ENCODE data around the gene ASIC2. TPM values are rescaled to one million over a fixed set of nuclear protein-coding genes. Genes with fewer than 3 reads are reported as not detected.

The ASIC2 gene
- polyA plus RNA-seq, 1 donor = 0.32 TPM

- no peak for DNase-seq (ENCODE audit: low read depth)
Observed at GRCh38 chr17:33243732-33244131, 49.4 kb downstream of the ASIC2 start.

- no peak for DNase-seq (ENCODE audit: low read depth)
Observed at GRCh38 chr17:33242375-33243124, 50.5 kb downstream of the ASIC2 start.

GRCh38 chr17:33241390-33241789 is 51.7 kb downstream of the ASIC2 start:
- no peak for DNase-seq (ENCODE audit: low read depth)

- DNase-seq (ENCODE audit: low read depth) = no peak
Observed at GRCh38 chr17:33240362-33240761, 52.7 kb downstream of the ASIC2 start.

GRCh38 chr17:33239702-33240101 is 53.4 kb downstream of the ASIC2 start:
- DNase-seq (ENCODE audit: low read depth) = no peak

- DNase-seq (ENCODE audit: low read depth) = no peak
Observed at GRCh38 chr17:33234930-33235685, 58.0 kb downstream of the ASIC2 start.

- DNase-seq (ENCODE audit: low read depth) = no peak
Observed at GRCh38 chr17:33234233-33234632, 58.9 kb downstream of the ASIC2 start.

GRCh38 chr17:33233811-33234177 is 59.3 kb downstream of the ASIC2 start:
- DNase-seq (ENCODE audit: low read depth) = no peak

GRCh38 chr17:33229499-33229898 is 63.6 kb downstream of the ASIC2 start:
- DNase-seq (ENCODE audit: low read depth) = no peak

GRCh38 chr17:33229028-33229427 is 64.1 kb downstream of the ASIC2 start:
- DNase-seq (ENCODE audit: low read depth) = no peak

- DNase-seq (ENCODE audit: low read depth) = no peak
Observed at GRCh38 chr17:33228548-33228947, 64.5 kb downstream of the ASIC2 start.

GRCh38 chr17:33227911-33228310 is 65.2 kb downstream of the ASIC2 start:
- DNase-seq (ENCODE audit: low read depth) = no peak

GRCh38 chr17:33225994-33226393 is 67.1 kb downstream of the ASIC2 start:
- DNase-seq (ENCODE audit: low read depth) = no peak

GRCh38 chr17:33225509-33225908 is 67.6 kb downstream of the ASIC2 start:
- DNase-seq (ENCODE audit: low read depth) = no peak

- DNase-seq (ENCODE audit: low read depth) = peak; percentile 9
Observed at GRCh38 chr17:33220036-33220435, 73.1 kb downstream of the ASIC2 start.

- DNase-seq (ENCODE audit: low read depth) = no peak
Observed at GRCh38 chr17:33218698-33219601, 74.1 kb downstream of the ASIC2 start.

- no peak for DNase-seq (ENCODE audit: low read depth)
Observed at GRCh38 chr17:33217891-33218290, 75.2 kb downstream of the ASIC2 start.

- no peak for DNase-seq (ENCODE audit: low read depth)
Observed at GRCh38 chr17:33214996-33215395, 78.1 kb downstream of the ASIC2 start.

GRCh38 chr17:33210285-33210684 is 82.8 kb downstream of the ASIC2 start:
- DNase-seq (ENCODE audit: low read depth) = no peak

- no peak for DNase-seq (ENCODE audit: low read depth)
Observed at GRCh38 chr17:33209671-33210070, 83.4 kb downstream of the ASIC2 start.

- no peak for DNase-seq (ENCODE audit: low read depth)
Observed at GRCh38 chr17:33207231-33207630, 85.9 kb downstream of the ASIC2 start.

GRCh38 chr17:33205552-33205951 is 87.5 kb downstream of the ASIC2 start:
- no peak for DNase-seq (ENCODE audit: low read depth)
